Activated CD8-positive, alpha-beta T cell treated with anti-CD3 and anti-CD28 coated beads, Interleukin-2, amount 10 ng/mL, durations not matched to agents 7 days and 5 days (primary cell): ENCODE results near the gene NOSTRIN. TPM values are rescaled to one million over a fixed set of nuclear protein-coding genes. Genes with fewer than 3 reads are reported as not detected.
"Not testable (repeated sequence)": the region's sequence is repeated elsewhere in the genome, so short reads cannot be mapped to it uniquely, and the experiment has no call there.

Source experiments
- ATAC-seq: fragments of 150-1000 bp; cut with Tn5 transposase; one replicate; pipeline ENCODE4 v1.10.0; 2021; ENCODE audit warnings: moderate library complexity
- CTCF ChIA-PET: fragments of 350-600 bp; sonication (Branson Sonifier 250); formaldehyde crosslinking; loops from one replicate; lab custom pipeline; 2021; ENCODE audit warnings: antibody characterized with exemption; lab: Charles Lee
- POLR2A ChIA-PET: fragments of 350-600 bp; sonication (Branson Sonifier 250); formaldehyde crosslinking; loops from one replicate; lab custom pipeline; 2021; ENCODE audit warnings: antibody characterized with exemption; lab: Charles Lee
- DNase-seq: peaks from one replicate; pipeline ENCODE4 v3.0.0-alpha.2; 2020
- H3K27ac Mint-ChIP-seq: one replicate; pipeline ENCODE4 v1.8.0; 2021; ENCODE audit warnings: mild to moderate bottlenecking, mixed read lengths
- H3K27me3 Mint-ChIP-seq: one replicate; pipeline ENCODE4 v1.8.0; 2021; ENCODE audit warnings: low read depth, mixed read lengths
- H3K36me3 Mint-ChIP-seq: one replicate; pipeline ENCODE4 v1.8.0; 2021; ENCODE audit warnings: low read depth, mixed read lengths
- H3K4me1 Mint-ChIP-seq: one replicate; pipeline ENCODE4 v1.8.0; 2021; ENCODE audit warnings: low read depth, mixed read lengths
- H3K4me3 Mint-ChIP-seq: one replicate; pipeline ENCODE4 v1.8.0; 2021; ENCODE audit warnings: mild to moderate bottlenecking, mixed read lengths
- H3K9me3 Mint-ChIP-seq: one replicate; pipeline ENCODE4 v1.8.0; 2022; ENCODE audit warnings: mixed read lengths; ENCODE audit not compliant: insufficient read depth
- total RNA-seq, 2 experiments: library from RNA; stranded (reverse); gene quantifications; one replicate each; pipeline ENCODE4 v1.2.3, GENCODE V29; 2021

NOSTRIN gene, protein sequence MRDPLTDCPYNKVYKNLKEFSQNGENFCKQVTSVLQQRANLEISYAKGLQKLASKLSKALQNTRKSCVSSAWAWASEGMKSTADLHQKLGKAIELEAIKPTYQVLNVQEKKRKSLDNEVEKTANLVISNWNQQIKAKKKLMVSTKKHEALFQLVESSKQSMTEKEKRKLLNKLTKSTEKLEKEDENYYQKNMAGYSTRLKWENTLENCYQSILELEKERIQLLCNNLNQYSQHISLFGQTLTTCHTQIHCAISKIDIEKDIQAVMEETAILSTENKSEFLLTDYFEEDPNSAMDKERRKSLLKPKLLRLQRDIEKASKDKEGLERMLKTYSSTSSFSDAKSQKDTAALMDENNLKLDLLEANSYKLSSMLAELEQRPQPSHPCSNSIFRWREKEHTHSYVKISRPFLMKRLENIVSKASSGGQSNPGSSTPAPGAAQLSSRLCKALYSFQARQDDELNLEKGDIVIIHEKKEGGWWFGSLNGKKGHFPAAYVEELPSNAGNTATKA
- total RNA-seq, result not detected

GRCh38 chr2:168801961-168802858 is at the start of gene NOSTRIN:
Gene NOSTRIN, plus strand, starts transcription at chr2:168802637. Its CDS starts 10 bp downstream, at chr2:168802647.
- Mint-ChIP-seq H3K4me1 (peaks cover 19% of the 10 kb centered on the region), H3K4me3 (peak within 1 kb of the TSS; percentile 16), H3K9me3 (no peaks in the 10 kb centered on the region), H3K27me3 (no peaks in the 10 kb centered on the region), H3K27ac (no peak within 1 kb of the TSS), H3K36me3 (no peaks in the 10 kb centered on the region)
- CTCF ChIA-PET, result interaction anchor here (0.7 to 1.6 kb wide), 4 partner anchors 11 to 117 kb away, joined by 3 to 5 read pairs (median 3); no protein-coding TSS in a partner anchor
- POLR2A ChIA-PET, result no interaction called here
- ATAC-seq, result no peak
- DNase-seq, result no peak

DNA sequence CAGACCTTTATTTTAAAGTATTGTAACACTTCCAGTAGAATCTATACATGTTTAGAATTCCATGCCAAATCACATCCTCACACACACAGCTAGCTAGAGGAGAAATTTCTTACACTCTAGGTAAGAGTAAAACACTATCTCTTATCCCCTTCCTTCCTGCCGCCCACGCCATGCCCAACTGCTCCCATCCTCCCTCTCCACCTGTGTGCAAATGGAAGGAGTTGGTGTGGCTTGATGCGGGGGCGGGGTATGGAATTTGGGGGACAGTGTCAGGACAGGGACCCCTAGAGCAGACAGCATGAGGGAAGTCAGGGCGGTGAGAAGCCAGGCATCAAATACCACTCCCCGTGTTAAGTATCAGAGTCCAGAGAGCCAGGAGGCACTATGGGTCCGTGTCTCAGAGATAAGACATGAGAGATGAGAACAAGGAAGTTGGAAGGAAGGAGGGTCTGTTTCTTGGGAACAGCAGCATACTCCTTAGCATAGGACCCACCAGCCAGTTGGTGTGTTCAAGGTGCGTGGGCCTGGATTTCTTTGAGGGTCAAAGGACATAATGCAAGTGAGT is 48.6 kb upstream of the NOSTRIN start:
- Mint-ChIP-seq H3K4me1 (peaks cover 57% of the 10 kb centered on the region), H3K9me3 (no peaks in the 10 kb centered on the region), H3K27me3 (no peaks in the 10 kb centered on the region), H3K36me3 (peaks cover 12% of the 10 kb centered on the region), H3K27ac (no peak overlapping the region), H3K4me3 (no peak overlapping the region)
- ChIA-PET POLR2A (no interaction called here), CTCF (interaction anchor here (4.2 kb wide), 1 partner anchor 406 kb away, joined by 20 read pairs; no protein-coding TSS in a partner anchor)
- DNase-seq (no peak), ATAC-seq (no peak)

DNA sequence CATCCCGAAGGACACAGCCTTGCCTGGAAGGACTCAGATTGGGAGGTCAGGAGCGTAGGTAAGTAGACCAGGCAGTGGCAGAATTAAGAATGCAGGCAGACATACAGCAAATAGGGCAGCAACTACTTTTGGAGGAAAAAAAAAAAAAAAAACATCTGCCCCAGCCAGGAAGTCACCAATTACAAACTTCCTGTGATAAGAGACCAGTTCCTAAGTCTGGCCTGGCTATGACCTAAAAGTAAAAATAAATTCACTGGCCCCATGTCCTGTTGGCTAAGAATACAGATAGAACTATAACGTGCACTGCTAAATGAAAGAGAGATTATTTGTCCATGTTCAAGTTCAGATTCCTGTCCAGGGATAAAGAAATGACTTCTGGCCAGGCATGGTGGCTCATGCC is 45.2 kb upstream of the NOSTRIN start:
- Mint-ChIP-seq H3K4me1 (peaks cover 30% of the 10 kb centered on the region), H3K27me3 (no peaks in the 10 kb centered on the region), H3K9me3 (no peaks in the 10 kb centered on the region), H3K4me3 (no peak overlapping the region), H3K36me3 (peaks cover 7% of the 10 kb centered on the region), H3K27ac (peak overlapping the region; percentile 17)
- ChIA-PET POLR2A (no interaction called here), CTCF (interaction anchor here (0.9 to 4.2 kb wide), 4 partner anchors 17 to 410 kb away, joined by 3 to 20 read pairs (median 4); no protein-coding TSS in a partner anchor)
- no peak for DNase-seq
- no peak for ATAC-seq

GRCh38 chr2:168758970-168759820 is 43.2 kb upstream of the NOSTRIN start:
- ChIA-PET POLR2A (interaction anchor here (0.6 kb wide), 1 partner anchor 332 kb away, joined by 3 read pairs; no protein-coding TSS in a partner anchor), CTCF (interaction anchor here (0.6 to 1.8 kb wide), 13 partner anchors 8 to 423 kb away, joined by 3 to 16 read pairs (median 3); no protein-coding TSS in a partner anchor)
- peak; percentile 72 for ATAC-seq
- Mint-ChIP-seq H3K27ac (no peak overlapping the region), H3K27me3 (no peaks in the 10 kb centered on the region), H3K9me3 (no peaks in the 10 kb centered on the region), H3K4me1 (peaks cover 24% of the 10 kb centered on the region), H3K36me3 (peaks cover 10% of the 10 kb centered on the region), H3K4me3 (no peak overlapping the region)
- DNase-seq, result peak; percentile 39

- H3K9me3 Mint-ChIP-seq, result no peaks in the 10 kb centered on the region
- ChIA-PET POLR2A (interaction anchor here (0.7 kb wide), 1 partner anchor 929 kb away, joined by 3 read pairs; the partner anchor contains the start of genes CFAP210 and PHOSPHO2), CTCF (interaction anchor here (1.5 kb wide), 1 partner anchor 12 kb away, joined by 3 read pairs; no protein-coding TSS in a partner anchor)
- no peak overlapping the region for H3K27ac Mint-ChIP-seq
- H3K36me3 Mint-ChIP-seq, result peaks cover 26% of the 10 kb centered on the region
- DNase-seq, result no peak
- H3K4me3 Mint-ChIP-seq, result no peak overlapping the region
- ATAC-seq, result no peak
- H3K4me1 Mint-ChIP-seq, result no peaks in the 10 kb centered on the region
- no peaks in the 10 kb centered on the region for H3K27me3 Mint-ChIP-seq
Measured at GRCh38 chr2:168765401-168765800, 37.0 kb upstream of the NOSTRIN start.

GRCh38 chr2:168766600-168766999 is 35.8 kb upstream of the NOSTRIN start:
- no peaks in the 10 kb centered on the region for H3K27me3 Mint-ChIP-seq
- CTCF ChIA-PET, result interaction anchor here (1.5 to 1.8 kb wide), 2 partner anchors 11 to 420 kb away, joined by 3 to 6 read pairs; no protein-coding TSS in a partner anchor
- no peak overlapping the region for H3K27ac Mint-ChIP-seq
- H3K4me1 Mint-ChIP-seq, result no peaks in the 10 kb centered on the region
- POLR2A ChIA-PET, result no interaction called here
- H3K9me3 Mint-ChIP-seq, result no peaks in the 10 kb centered on the region
- DNase-seq, result no peak
- no peak for ATAC-seq
- peaks cover 26% of the 10 kb centered on the region for H3K36me3 Mint-ChIP-seq
- no peak overlapping the region for H3K4me3 Mint-ChIP-seq

DNA sequence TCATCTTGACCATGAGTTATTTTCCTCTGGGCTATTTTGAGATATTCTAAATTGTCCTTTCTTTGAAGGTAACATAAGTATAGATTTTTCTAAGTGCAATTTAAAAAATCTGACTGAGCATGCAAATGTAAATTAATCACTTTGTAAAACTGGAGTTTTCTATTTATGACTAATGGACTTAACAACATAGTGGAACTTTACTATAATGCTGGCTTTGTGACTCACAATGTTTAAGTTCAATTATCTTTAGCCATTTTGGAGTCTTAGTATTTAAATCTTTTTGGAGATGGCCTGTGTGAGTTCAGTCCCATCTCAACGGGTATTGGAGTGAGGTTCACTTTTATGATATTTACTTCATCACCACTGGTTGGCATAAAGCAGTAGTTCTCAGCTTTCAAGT is 35.2 kb upstream of the NOSTRIN start:
- ChIA-PET CTCF (interaction anchor here (1.8 kb wide), 1 partner anchor 420 kb away, joined by 6 read pairs; no protein-coding TSS in a partner anchor), POLR2A (no interaction called here)
- Mint-ChIP-seq H3K27me3 (no peaks in the 10 kb centered on the region), H3K4me1 (no peaks in the 10 kb centered on the region), H3K4me3 (no peak overlapping the region), H3K27ac (no peak overlapping the region), H3K36me3 (peaks cover 26% of the 10 kb centered on the region), H3K9me3 (no peaks in the 10 kb centered on the region)
- ATAC-seq (no peak), DNase-seq (no peak)

DNA sequence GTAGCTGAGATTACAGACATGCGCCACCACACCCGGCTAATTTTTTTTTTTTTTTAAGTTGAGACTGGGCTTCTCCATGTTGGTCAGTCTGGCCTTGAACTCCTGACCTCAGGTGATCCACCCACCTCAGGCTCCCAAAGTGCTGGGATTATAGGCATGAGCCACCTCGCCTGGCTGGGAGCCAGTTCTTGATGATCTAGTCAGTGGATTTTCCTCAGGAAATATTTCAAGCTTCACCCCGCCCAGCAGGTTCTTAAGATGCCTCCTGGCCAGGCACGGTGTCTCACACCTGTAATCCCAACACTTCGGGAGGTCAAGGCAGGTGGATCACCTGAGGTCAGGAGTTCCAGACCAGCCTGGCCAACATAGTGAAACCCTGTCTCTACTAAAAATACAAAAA is 34.1 kb upstream of the NOSTRIN start:
- DNase-seq, CTCF ChIA-PET, H3K4me1 Mint-ChIP-seq, H3K4me3 Mint-ChIP-seq, ATAC-seq, H3K27me3 Mint-ChIP-seq, H3K9me3 Mint-ChIP-seq, POLR2A ChIA-PET, H3K27ac Mint-ChIP-seq: not testable (repeated sequence)
- peaks cover 26% of the 10 kb centered on the region for H3K36me3 Mint-ChIP-seq

GRCh38 chr2:168770796-168771195 is 31.6 kb upstream of the NOSTRIN start:
- ATAC-seq (no peak), DNase-seq (no peak)
- Mint-ChIP-seq H3K4me3 (no peak overlapping the region), H3K27me3 (no peaks in the 10 kb centered on the region), H3K4me1 (no peaks in the 10 kb centered on the region), H3K36me3 (peaks cover 23% of the 10 kb centered on the region), H3K27ac (no peak overlapping the region), H3K9me3 (no peaks in the 10 kb centered on the region)
- POLR2A ChIA-PET, result no interaction called here
- CTCF ChIA-PET, result no interaction called here

DNA sequence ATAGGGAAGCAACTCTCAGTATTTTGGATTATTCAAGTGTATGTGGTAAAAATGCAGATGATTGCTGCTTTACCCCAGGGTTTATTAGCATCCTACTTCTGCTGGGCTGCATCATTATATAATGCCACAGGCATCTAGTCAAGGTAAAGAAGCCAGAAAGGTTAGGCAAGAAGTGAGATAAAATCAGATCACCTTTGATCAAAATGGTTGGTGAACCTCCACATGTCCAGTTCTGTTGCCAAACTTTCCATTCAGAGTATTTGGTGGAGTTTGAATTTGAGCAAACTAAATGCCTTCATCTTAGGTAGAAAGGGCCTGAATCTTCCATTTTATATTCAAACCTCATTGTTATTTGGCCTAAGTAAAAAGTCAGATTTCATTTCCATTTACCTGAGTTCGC is 29.7 kb upstream of the NOSTRIN start:
- H3K9me3 Mint-ChIP-seq, result no peaks in the 10 kb centered on the region

More for the DNA sequence above, 29.7 kb upstream of the NOSTRIN start:
- no peak overlapping the region for H3K27ac Mint-ChIP-seq
- no peaks in the 10 kb centered on the region for H3K4me1 Mint-ChIP-seq
- no peaks in the 10 kb centered on the region for H3K27me3 Mint-ChIP-seq
- no peak overlapping the region for H3K4me3 Mint-ChIP-seq
- POLR2A ChIA-PET, result no interaction called here
- no peak for ATAC-seq
- CTCF ChIA-PET, result interaction anchor here (0.9 to 2.2 kb wide), 3 partner anchors 63 to 148 kb away, joined by 4 to 9 read pairs (median 5); no protein-coding TSS in a partner anchor
- peaks cover 17% of the 10 kb centered on the region for H3K36me3 Mint-ChIP-seq
- no peak for DNase-seq
